Esophagus squamous epithelium (tissue), 4 donors: ENCODE measurements around the gene TPD52L1.

Experiments
- POLR2A ChIP-seq, 4 donors: fragments of 450-650 bp; IDR thresholded peaks; one replicate each; pipeline ENCODE4 v1.6.1; 2017; ENCODE audit warnings: antibody characterized with exemption in 4 of 4, mild to moderate bottlenecking in 4 of 4, moderate library complexity in 3 of 4
- TF ChIP-seq, protein P1 (sequence below), 6 experiments: fragments of 450-650 bp in 4 of 6; fragments of 200-600 bp in 2 of 6; sonication (generic) in 2 of 6; IDR thresholded peaks; one replicate each; pipeline ENCODE4 v1.5.1; 2016 to 2019; ENCODE audit warnings: antibody characterized with exemption in 6 of 6, mild to moderate bottlenecking in 4 of 6, moderate library complexity in 4 of 6

DNA sequence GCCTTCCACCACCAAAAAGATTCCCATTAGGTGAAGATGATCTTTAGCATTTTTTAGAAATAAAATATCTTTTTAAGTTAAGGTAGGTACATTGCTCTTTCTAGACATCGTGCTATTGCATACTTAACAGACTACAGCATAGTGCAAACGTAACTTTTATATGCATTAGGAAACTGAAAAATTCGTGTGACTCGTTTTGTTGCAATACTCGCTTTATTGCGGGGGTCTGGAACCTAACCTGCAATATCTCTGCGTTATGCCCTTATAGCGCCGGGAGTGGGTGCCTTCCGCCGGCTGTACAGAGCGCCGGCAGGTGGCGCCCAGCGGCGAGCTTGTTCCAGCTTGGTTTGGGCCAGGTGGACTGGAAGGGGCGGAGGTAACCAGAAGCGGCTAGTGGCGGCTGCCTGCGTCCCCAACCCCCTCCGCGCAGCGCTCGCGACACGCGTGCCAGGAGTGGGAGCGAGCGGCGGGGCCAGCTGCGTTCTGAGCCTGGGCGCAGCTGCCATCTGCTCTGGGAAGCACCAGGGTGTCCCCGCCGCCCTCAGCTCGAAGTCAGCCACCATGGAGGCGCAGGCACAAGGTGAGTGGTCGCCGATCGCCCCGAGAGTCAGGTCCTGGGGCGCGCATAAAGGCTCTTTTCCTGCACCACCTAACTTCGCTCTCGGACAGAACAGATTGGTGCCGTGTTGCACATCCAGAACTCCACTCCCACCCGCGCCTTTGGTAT is at the start of gene TPD52L1:
- peak in 2 of 4 donors; percentile 24 to 56 for TF ChIP-seq POLR2A (IDR thresholded peaks at IDR 0.05)
- TF ChIP-seq, protein P1, sequence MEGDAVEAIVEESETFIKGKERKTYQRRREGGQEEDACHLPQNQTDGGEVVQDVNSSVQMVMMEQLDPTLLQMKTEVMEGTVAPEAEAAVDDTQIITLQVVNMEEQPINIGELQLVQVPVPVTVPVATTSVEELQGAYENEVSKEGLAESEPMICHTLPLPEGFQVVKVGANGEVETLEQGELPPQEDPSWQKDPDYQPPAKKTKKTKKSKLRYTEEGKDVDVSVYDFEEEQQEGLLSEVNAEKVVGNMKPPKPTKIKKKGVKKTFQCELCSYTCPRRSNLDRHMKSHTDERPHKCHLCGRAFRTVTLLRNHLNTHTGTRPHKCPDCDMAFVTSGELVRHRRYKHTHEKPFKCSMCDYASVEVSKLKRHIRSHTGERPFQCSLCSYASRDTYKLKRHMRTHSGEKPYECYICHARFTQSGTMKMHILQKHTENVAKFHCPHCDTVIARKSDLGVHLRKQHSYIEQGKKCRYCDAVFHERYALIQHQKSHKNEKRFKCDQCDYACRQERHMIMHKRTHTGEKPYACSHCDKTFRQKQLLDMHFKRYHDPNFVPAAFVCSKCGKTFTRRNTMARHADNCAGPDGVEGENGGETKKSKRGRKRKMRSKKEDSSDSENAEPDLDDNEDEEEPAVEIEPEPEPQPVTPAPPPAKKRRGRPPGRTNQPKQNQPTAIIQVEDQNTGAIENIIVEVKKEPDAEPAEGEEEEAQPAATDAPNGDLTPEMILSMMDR (IDR thresholded peaks at IDR 0.05) = peak; percentile 53 to 95 (median 86)
